ENCODE measurements around the gene DUSP12. TPM values are rescaled to one million over a fixed set of nuclear protein-coding genes. Genes with fewer than 3 reads are reported as not detected.

The DUSP12 gene
- total RNA-seq, 1 experiment from 2014 or later, result 29.4 TPM

DNA sequence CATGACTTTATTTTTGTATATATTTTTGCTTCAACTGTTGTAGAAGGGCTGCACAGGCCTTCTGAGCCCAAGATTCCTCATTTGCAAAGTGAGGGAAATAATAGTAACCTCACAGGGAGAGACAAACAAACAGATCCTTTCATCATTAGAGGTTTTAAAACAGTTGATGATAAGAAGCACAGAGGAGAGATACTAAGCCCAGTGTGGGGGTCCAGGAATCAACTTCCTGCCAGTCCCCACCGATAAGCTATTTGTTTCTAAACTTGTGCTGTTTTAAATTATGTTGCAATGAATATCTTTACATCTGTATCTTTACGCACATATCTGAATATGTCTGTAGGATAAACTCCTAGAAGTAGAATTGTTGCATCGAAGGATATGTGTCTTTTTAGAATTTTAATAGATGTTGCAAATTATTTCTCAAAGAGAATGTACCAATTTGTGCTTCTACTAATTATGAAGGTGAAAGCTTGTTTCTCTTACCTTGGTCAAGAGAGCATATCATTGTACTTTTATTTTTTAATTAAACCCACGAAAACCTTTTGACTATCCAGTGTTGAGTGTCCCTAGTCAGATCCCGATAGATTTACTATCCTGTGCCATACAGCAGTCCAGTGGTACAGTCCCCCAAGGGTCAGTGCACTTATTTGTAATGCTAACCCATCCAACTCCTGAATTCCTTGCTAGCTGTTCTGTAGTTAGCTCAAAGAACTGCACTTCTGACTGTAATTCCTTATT is 17.4 kb upstream of the DUSP12 start:
- ChIA-PET POLR2A (no interaction called here), CTCF (interaction anchor here (1.1 kb wide), 1 partner anchor 9 kb away, joined by 4 read pairs; no protein-coding TSS in a partner anchor)
- Mint-ChIP-seq H3K9me3 (no peaks in the 10 kb centered on the region), H3K27me3 (ENCODE audit: low read depth) (peaks cover 19% of the 10 kb centered on the region), H3K4me1 (peaks cover 40% of the 10 kb centered on the region), H3K36me3 (no peaks in the 10 kb centered on the region), H3K4me3 (no peak overlapping the region), H3K27ac (no peak overlapping the region)
- TF ChIP-seq NFE2L1 (CRISPR knock-in tag; IDR thresholded peaks at IDR 0.05) (no peak), ZNF423 (CRISPR knock-in tag; IDR thresholded peaks at IDR 0.05) (no peak), ZBTB21 (CRISPR knock-in tag; IDR thresholded peaks at IDR 0.05; ENCODE audit: borderline replicate concordance) (no peak), ZNF396 (CRISPR knock-in tag; IDR thresholded peaks at IDR 0.05; ENCODE audit: borderline replicate concordance) (no peak), ZNF219 (CRISPR knock-in tag; IDR thresholded peaks at IDR 0.05; ENCODE audit: borderline replicate concordance) (no peak), ATF1 (CRISPR knock-in tag; IDR thresholded peaks at IDR 0.05) (no peak), EMX1 (CRISPR knock-in tag; IDR thresholded peaks at IDR 0.05) (no peak), ESRRA (CRISPR knock-in tag; IDR thresholded peaks at IDR 0.05; ENCODE audit: borderline replicate concordance) (no peak), HMGA2 (CRISPR knock-in tag; IDR thresholded peaks at IDR 0.05) (no peak)
- TF ChIP-seq, protein P1, sequence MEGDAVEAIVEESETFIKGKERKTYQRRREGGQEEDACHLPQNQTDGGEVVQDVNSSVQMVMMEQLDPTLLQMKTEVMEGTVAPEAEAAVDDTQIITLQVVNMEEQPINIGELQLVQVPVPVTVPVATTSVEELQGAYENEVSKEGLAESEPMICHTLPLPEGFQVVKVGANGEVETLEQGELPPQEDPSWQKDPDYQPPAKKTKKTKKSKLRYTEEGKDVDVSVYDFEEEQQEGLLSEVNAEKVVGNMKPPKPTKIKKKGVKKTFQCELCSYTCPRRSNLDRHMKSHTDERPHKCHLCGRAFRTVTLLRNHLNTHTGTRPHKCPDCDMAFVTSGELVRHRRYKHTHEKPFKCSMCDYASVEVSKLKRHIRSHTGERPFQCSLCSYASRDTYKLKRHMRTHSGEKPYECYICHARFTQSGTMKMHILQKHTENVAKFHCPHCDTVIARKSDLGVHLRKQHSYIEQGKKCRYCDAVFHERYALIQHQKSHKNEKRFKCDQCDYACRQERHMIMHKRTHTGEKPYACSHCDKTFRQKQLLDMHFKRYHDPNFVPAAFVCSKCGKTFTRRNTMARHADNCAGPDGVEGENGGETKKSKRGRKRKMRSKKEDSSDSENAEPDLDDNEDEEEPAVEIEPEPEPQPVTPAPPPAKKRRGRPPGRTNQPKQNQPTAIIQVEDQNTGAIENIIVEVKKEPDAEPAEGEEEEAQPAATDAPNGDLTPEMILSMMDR (IDR thresholded peaks at IDR 0.05), result no peak
- TF ChIP-seq, protein P2, sequence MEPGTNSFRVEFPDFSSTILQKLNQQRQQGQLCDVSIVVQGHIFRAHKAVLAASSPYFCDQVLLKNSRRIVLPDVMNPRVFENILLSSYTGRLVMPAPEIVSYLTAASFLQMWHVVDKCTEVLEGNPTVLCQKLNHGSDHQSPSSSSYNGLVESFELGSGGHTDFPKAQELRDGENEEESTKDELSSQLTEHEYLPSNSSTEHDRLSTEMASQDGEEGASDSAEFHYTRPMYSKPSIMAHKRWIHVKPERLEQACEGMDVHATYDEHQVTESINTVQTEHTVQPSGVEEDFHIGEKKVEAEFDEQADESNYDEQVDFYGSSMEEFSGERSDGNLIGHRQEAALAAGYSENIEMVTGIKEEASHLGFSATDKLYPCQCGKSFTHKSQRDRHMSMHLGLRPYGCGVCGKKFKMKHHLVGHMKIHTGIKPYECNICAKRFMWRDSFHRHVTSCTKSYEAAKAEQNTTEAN (CRISPR knock-in tag; IDR thresholded peaks at IDR 0.05), result no peak
- TF ChIP-seq, protein P3, sequence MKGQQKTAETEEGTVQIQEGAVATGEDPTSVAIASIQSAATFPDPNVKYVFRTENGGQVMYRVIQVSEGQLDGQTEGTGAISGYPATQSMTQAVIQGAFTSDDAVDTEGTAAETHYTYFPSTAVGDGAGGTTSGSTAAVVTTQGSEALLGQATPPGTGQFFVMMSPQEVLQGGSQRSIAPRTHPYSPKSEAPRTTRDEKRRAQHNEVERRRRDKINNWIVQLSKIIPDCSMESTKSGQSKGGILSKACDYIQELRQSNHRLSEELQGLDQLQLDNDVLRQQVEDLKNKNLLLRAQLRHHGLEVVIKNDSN (CRISPR knock-in tag; IDR thresholded peaks at IDR 0.05), result no peak
- TF ChIP-seq, protein P4, sequence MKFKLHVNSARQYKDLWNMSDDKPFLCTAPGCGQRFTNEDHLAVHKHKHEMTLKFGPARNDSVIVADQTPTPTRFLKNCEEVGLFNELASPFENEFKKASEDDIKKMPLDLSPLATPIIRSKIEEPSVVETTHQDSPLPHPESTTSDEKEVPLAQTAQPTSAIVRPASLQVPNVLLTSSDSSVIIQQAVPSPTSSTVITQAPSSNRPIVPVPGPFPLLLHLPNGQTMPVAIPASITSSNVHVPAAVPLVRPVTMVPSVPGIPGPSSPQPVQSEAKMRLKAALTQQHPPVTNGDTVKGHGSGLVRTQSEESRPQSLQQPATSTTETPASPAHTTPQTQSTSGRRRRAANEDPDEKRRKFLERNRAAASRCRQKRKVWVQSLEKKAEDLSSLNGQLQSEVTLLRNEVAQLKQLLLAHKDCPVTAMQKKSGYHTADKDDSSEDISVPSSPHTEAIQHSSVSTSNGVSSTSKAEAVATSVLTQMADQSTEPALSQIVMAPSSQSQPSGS (CRISPR knock-in tag; IDR thresholded peaks at IDR 0.05; ENCODE audit: borderline replicate concordance, low read depth), result no peak
- TF ChIP-seq, protein P5, sequence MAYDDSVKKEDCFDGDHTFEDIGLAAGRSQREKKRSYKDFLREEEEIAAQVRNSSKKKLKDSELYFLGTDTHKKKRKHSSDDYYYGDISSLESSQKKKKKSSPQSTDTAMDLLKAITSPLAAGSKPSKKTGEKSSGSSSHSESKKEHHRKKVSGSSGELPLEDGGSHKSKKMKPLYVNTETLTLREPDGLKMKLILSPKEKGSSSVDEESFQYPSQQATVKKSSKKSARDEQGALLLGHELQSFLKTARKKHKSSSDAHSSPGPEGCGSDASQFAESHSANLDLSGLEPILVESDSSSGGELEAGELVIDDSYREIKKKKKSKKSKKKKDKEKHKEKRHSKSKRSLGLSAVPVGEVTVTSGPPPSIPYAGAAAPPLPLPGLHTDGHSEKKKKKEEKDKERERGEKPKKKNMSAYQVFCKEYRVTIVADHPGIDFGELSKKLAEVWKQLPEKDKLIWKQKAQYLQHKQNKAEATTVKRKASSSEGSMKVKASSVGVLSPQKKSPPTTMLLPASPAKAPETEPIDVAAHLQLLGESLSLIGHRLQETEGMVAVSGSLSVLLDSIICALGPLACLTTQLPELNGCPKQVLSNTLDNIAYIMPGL (CRISPR knock-in tag; IDR thresholded peaks at IDR 0.05), result no peak
- ATAC-seq (no peak), DNase-seq (ENCODE audit: low spot score) (no peak)

DNA sequence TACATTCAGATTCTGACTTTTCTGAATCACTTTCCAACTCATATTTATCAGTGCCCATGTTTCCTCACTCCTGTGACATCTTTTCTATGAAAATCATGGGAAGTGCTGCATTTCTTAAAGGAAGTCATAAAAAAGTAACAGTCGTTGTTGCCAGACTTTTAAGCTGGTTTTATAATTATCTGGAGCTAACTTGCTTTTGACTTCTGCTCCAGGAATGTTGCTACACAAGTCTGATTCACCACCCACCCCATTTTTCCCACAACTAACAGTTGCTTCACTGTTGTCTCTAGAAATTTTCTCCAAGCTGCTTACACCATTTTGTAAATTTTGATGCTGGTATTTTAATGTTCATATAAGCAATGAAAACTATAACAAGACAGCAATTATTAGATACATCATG is 16.1 kb upstream of the DUSP12 start:
- Mint-ChIP-seq H3K4me1 (peaks cover 48% of the 10 kb centered on the region), H3K27me3 (ENCODE audit: low read depth) (peaks cover 10% of the 10 kb centered on the region), H3K9me3 (no peaks in the 10 kb centered on the region), H3K36me3 (no peaks in the 10 kb centered on the region), H3K4me3 (no peak overlapping the region), H3K27ac (no peak overlapping the region)
- DNase-seq (ENCODE audit: low spot score) (no peak), ATAC-seq (no peak)
- TF ChIP-seq SOX15 (CRISPR knock-in tag; IDR thresholded peaks at IDR 0.05), result no peak
- POLR2A ChIA-PET, result interaction anchor here (0.6 kb wide), 1 partner anchor 88 kb away, joined by 3 read pairs; no protein-coding TSS in a partner anchor
- CTCF ChIA-PET, result interaction anchor here (1.1 kb wide), 1 partner anchor 8 kb away, joined by 4 read pairs; no protein-coding TSS in a partner anchor
